Measurements from ENCODE around the gene CIC.

GRCh38 chr19:42249149-42249750, 19.8 kb upstream of the CIC start:
- TF ChIP-seq TMF1 (CRISPR knock-in tag; IDR thresholded peaks at IDR 0.05; ENCODE audit: low read depth) (no peak), JUN (CRISPR knock-in tag; IDR thresholded peaks at IDR 0.05) (no peak)
